Muscle of leg (tissue), 11 donors: ENCODE measurements around the gene SRPK1. TPM values are rescaled to one million over a fixed set of nuclear protein-coding genes. Genes with fewer than 3 reads are reported as not detected.

Experiments used
- DNase-seq: peaks from one replicate; pipeline ENCODE4 v3.0.0; 2013
- H3K27ac ChIP-seq: one replicate; pipeline ENCODE4 v1.5.1; 2013; ENCODE audit warnings: mild to moderate bottlenecking, low read length, control low read depth
- H3K27me3 ChIP-seq: one replicate; pipeline ENCODE4 v1.6.1; 2013; ENCODE audit warnings: low read length; ENCODE audit not compliant: control insufficient read depth, insufficient read depth
- H3K36me3 ChIP-seq: one replicate; pipeline ENCODE4 v1.6.1; 2013; ENCODE audit warnings: low read length; ENCODE audit not compliant: control insufficient read depth, insufficient read depth
- H3K4me1 ChIP-seq: one replicate; pipeline ENCODE4 v1.6.1; 2013; ENCODE audit warnings: low read length; ENCODE audit not compliant: control insufficient read depth, insufficient read depth
- H3K4me3 ChIP-seq: one replicate; pipeline ENCODE4 v1.5.1; 2013; ENCODE audit warnings: low read length, control low read depth
- H3K9me3 ChIP-seq: replicated peaks from 2 replicates; pipeline ENCODE4 v1.6.1; 2013; ENCODE audit warnings: low read depth, low read length; ENCODE audit not compliant: control insufficient read depth
- WGBS: methylation state at CpG from one replicate; pipeline ENCODE4 v1.1.5; 2013; ENCODE audit warnings: missing lambda C conversion rate; ENCODE audit not compliant: insufficient coverage; 5-methylcytosine and 5-hydroxymethylcytosine counted together
- polyA plus RNA-seq, 8 donors: library from polyadenylated mRNA; unstranded; fragments of 120-200 nt; gene quantifications; one replicate each; pipeline versions ENCODE4 v1.2.1 to v1.2.3, GENCODE V29; 2013; ENCODE audit warnings: inconsistent platforms in 1 of 8, low replicate concordance in 1 of 8; ENCODE audit not compliant: insufficient read length in 8 of 8, insufficient read depth in 1 of 8
- total RNA-seq: library from RNA; stranded (reverse); fragments of 120-200 nt; gene quantifications from one replicate; pipeline ENCODE4 v1.2.4, GENCODE V29; 2013

SRPK1 gene
- total and polyA plus RNA-seq, 9 donors = 14.2 to 24.2 (median 17.5) TPM

- Histone ChIP-seq H3K9me3 (no peaks in the 10 kb centered on the region), H3K27ac (no peak overlapping the region), H3K36me3 (no peaks in the 10 kb centered on the region), H3K4me1 (no peaks in the 10 kb centered on the region), H3K4me3 (no peak overlapping the region), H3K27me3 (peaks cover 27% of the 10 kb centered on the region)
- 77% methylated on average over 10 of the region's 13 CpGs for WGBS
- no peak for DNase-seq
These were observed 133.4 kb downstream of the SRPK1 start for GRCh38 chr6:35787266-35788218.

DNA sequence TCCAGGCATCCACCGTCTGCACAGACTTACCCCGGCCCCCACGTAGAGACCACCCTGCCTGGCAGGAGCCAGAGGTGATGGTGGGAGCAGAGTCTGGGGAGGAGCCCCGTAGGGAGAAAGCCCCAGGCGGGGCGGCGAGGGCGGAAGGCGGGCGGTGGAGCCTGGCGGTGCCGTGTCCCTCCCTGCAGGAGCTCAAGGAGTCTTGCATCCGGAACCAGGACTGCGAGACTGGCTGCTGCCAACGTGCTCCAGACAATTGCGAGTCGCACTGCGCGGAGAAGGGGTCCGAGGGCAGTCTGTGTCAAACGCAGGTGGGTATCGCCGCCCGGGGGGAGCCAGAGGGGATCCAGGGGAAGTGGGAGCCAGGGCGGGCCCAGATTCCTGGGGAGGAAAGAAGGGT lies 134.1 kb downstream of the SRPK1 start:
- Histone ChIP-seq H3K4me1 (no peaks in the 10 kb centered on the region), H3K9me3 (no peaks in the 10 kb centered on the region), H3K27me3 (peaks cover 28% of the 10 kb centered on the region), H3K27ac (no peak overlapping the region), H3K4me3 (no peak overlapping the region), H3K36me3 (no peaks in the 10 kb centered on the region)
- 29% methylated on average over 22 of the region's 25 CpGs for WGBS
- no peak for DNase-seq

DNA sequence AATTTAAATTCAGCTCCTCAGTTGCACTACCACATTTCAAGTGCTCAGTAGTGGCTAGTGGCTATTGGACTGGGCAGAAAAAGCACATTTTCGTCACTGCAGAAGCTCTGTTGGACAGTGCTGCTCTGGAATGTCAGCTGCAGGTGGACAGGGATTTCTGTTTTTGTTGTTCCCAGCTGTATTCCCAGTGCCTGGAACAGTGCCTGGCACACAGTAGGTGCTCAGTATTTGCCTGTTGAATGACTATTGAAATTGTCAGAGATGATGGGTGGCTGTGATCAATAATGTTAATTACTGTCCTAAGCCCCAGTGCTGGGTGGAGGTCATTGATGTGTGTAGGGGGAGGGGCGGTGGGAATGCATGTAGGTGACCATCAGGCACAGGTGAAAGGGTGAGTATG lies 134.6 kb downstream of the SRPK1 start:
- Histone ChIP-seq H3K4me3 (no peak overlapping the region), H3K4me1 (no peaks in the 10 kb centered on the region), H3K9me3 (no peaks in the 10 kb centered on the region), H3K36me3 (no peaks in the 10 kb centered on the region), H3K27ac (no peak overlapping the region), H3K27me3 (peaks cover 28% of the 10 kb centered on the region)
- WGBS = 37% methylated on average over 2 of the region's 2 CpGs
- DNase-seq = no peak

- no CpG with 5 or more reads among the region's 2 CpGs for WGBS
- no peaks in the 10 kb centered on the region for H3K4me1 ChIP-seq
- H3K4me3 ChIP-seq = no peak overlapping the region
- no peaks in the 10 kb centered on the region for H3K9me3 ChIP-seq
- DNase-seq = no peak
- no peak overlapping the region for H3K27ac ChIP-seq
- no peaks in the 10 kb centered on the region for H3K36me3 ChIP-seq
- H3K27me3 ChIP-seq = peaks cover 28% of the 10 kb centered on the region
These were observed 136.7 kb downstream of the SRPK1 start for GRCh38 chr6:35784200-35784599.

Other genes with a start within 250 kb of the SRPK1 start
- gene FKBP5, start 232.2 kb downstream of the SRPK1 start, total RNA-seq = 6.0 TPM
- 10 to 100 TPM; 10.9 to 27.9 (median 18.7) TPM for gene FKBP5, start 232.2 kb downstream of the SRPK1 start, polyA plus RNA-seq
- 0.62 TPM for gene ARMC12, start 184.1 kb downstream of the SRPK1 start, total RNA-seq
- 1 to 10 TPM in 2 of 8 donors, under 1 TPM in 6; 0.57 to 1.2 (median 0.83) TPM for gene ARMC12, start 184.1 kb downstream of the SRPK1 start, polyA plus RNA-seq
- not detected for gene CLPSL2, start 144.5 kb downstream of the SRPK1 start, total RNA-seq
- not detected for gene CLPSL2, start 144.5 kb downstream of the SRPK1 start, polyA plus RNA-seq
- gene CLPSL1, start 140.1 kb downstream of the SRPK1 start, total RNA-seq = not detected
- gene CLPSL1, start 140.1 kb downstream of the SRPK1 start, polyA plus RNA-seq = not detected
- not detected for gene CLPS, start 123.8 kb downstream of the SRPK1 start, total RNA-seq
- gene CLPS, start 123.8 kb downstream of the SRPK1 start, polyA plus RNA-seq = not detected
- not detected for gene LHFPL5, start 115.7 kb downstream of the SRPK1 start, total RNA-seq
- gene LHFPL5, start 115.7 kb downstream of the SRPK1 start, polyA plus RNA-seq = under 1 TPM in 1 of 8 donors, not detected in 7; 0.19 TPM
- gene SLC26A8, start 103.5 kb upstream of the SRPK1 start, total RNA-seq = not detected
- gene SLC26A8, start 103.5 kb upstream of the SRPK1 start, polyA plus RNA-seq = under 1 TPM in 5 of 8 donors, not detected in 3; 0.08 to 0.38 (median 0.16) TPM
- gene MAPK14, start 106.7 kb upstream of the SRPK1 start, total RNA-seq = 36.8 TPM
- gene MAPK14, start 106.7 kb upstream of the SRPK1 start, polyA plus RNA-seq = 10 to 100 TPM; 27.5 to 36.3 (median 32.3) TPM
- 2.3 TPM for gene MAPK13, start 209.4 kb upstream of the SRPK1 start, total RNA-seq
- gene MAPK13, start 209.4 kb upstream of the SRPK1 start, polyA plus RNA-seq = 10 to 100 TPM in 2 of 8 donors, 1 to 10 TPM in 6; 3.3 to 11.6 (median 6.0) TPM